ENCODE measurements around the gene GAL.

DNA sequence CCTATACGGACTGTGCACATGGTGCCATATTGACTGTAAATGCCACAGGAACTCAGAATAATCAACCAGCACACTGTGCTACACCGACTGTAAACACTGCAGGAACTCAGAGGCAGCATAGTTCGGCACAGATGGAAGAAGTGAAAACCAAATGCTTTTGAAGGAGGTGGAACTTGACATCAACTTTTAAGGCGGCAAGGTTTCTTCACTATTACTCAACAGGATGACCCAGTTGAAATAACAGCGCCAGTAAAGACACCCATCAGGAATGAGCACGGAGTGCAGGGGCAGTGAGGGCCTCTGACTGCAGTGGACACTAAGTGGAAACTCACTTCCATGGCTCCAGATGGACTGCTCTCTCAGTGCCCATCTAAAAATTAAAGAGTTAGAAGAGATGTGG, 51.3 kb downstream of the GAL start:
- no peak for TF ChIP-seq POLR2AphosphoS5 (IDR thresholded peaks at IDR 0.05; ENCODE audit: low read depth, low read length)
- TF ChIP-seq, protein P1, sequence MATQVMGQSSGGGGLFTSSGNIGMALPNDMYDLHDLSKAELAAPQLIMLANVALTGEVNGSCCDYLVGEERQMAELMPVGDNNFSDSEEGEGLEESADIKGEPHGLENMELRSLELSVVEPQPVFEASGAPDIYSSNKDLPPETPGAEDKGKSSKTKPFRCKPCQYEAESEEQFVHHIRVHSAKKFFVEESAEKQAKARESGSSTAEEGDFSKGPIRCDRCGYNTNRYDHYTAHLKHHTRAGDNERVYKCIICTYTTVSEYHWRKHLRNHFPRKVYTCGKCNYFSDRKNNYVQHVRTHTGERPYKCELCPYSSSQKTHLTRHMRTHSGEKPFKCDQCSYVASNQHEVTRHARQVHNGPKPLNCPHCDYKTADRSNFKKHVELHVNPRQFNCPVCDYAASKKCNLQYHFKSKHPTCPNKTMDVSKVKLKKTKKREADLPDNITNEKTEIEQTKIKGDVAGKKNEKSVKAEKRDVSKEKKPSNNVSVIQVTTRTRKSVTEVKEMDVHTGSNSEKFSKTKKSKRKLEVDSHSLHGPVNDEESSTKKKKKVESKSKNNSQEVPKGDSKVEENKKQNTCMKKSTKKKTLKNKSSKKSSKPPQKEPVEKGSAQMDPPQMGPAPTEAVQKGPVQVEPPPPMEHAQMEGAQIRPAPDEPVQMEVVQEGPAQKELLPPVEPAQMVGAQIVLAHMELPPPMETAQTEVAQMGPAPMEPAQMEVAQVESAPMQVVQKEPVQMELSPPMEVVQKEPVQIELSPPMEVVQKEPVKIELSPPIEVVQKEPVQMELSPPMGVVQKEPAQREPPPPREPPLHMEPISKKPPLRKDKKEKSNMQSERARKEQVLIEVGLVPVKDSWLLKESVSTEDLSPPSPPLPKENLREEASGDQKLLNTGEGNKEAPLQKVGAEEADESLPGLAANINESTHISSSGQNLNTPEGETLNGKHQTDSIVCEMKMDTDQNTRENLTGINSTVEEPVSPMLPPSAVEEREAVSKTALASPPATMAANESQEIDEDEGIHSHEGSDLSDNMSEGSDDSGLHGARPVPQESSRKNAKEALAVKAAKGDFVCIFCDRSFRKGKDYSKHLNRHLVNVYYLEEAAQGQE (IDR thresholded peaks at IDR 0.05; ENCODE audit: insufficient read depth in 1 of 2, low read depth in 2 of 2, low read length in 2 of 2), result no peak
- TF ChIP-seq FOXP2 (optimal IDR thresholded peaks at IDR 0.05; ENCODE audit: borderline replicate concordance, extremely low read depth, extremely low read length, insufficient read depth), result no peak
- TF ChIP-seq TAF1 (IDR thresholded peaks at IDR 0.05; ENCODE audit: borderline replicate concordance, insufficient read depth, low read length), result no peak
